Measurements from ENCODE around the gene RAB6B. TPM values are rescaled to one million over a fixed set of nuclear protein-coding genes. Genes with fewer than 3 reads are reported as not detected.

The RAB6B gene
- total RNA-seq, 1 experiment from 2014 or later, result 18.0 TPM

- TF ChIP-seq ATF2 (CRISPR knock-in tag; IDR thresholded peaks at IDR 0.05; ENCODE audit: borderline replicate concordance, low read depth), result no peak
Observed at GRCh38 chr3:133835418-133835743, 60.3 kb downstream of the RAB6B start (continued).

- TF ChIP-seq MYBL2 (CRISPR knock-in tag; IDR thresholded peaks at IDR 0.05), result no peak
- TF ChIP-seq GRHL2 (CRISPR knock-in tag; IDR thresholded peaks at IDR 0.05; ENCODE audit: insufficient replicate concordance, severe bottlenecking), result no peak
- TF ChIP-seq SP1 (CRISPR knock-in tag; conservative IDR thresholded peaks at IDR 0.05), result no peak
- TF ChIP-seq ZNF416 (CRISPR knock-in tag; IDR thresholded peaks at IDR 0.05), result no peak
- no peak for TF ChIP-seq KAT7 (CRISPR knock-in tag; IDR thresholded peaks at IDR 0.05; ENCODE audit: borderline replicate concordance)
- TF ChIP-seq SOX15 (CRISPR knock-in tag; IDR thresholded peaks at IDR 0.05), result no peak
- TF ChIP-seq E2F5 (CRISPR knock-in tag; IDR thresholded peaks at IDR 0.05), result no peak
- TF ChIP-seq E2F1 (CRISPR knock-in tag; IDR thresholded peaks at IDR 0.05), result no peak
- no peak for TF ChIP-seq ZNF263 (CRISPR knock-in tag; IDR thresholded peaks at IDR 0.05; ENCODE audit: low read depth)
- no peak for TF ChIP-seq HMGXB4 (CRISPR knock-in tag; IDR thresholded peaks at IDR 0.05)
- TF ChIP-seq CDX4 (CRISPR knock-in tag; IDR thresholded peaks at IDR 0.05; ENCODE audit: borderline replicate concordance), result no peak
- H3K36me3 Mint-ChIP-seq, result no peaks in the 10 kb centered on the region
- no peak for ATAC-seq
- CTCF ChIA-PET, result interaction anchor here (0.6 kb wide), 1 partner anchor 31 kb away, joined by 9 read pairs; no protein-coding TSS in a partner anchor
- H3K4me1 Mint-ChIP-seq, result no peaks in the 10 kb centered on the region
- no peak for DNase-seq (ENCODE audit: low spot score)
- H3K4me3 Mint-ChIP-seq, result no peak overlapping the region
- POLR2A ChIA-PET, result no interaction called here
- H3K9me3 Mint-ChIP-seq, result no peaks in the 10 kb centered on the region
- no peak overlapping the region for H3K27ac Mint-ChIP-seq
- H3K27me3 Mint-ChIP-seq (ENCODE audit: low read depth), result no peaks in the 10 kb centered on the region
Observed at GRCh38 chr3:133834621-133835417, 60.9 kb downstream of the RAB6B start.

GRCh38 chr3:133833880-133834620 lies 61.6 kb downstream of the RAB6B start:
- DNase-seq (ENCODE audit: low spot score), result no peak
- Mint-ChIP-seq H3K4me3 (no peak overlapping the region), H3K4me1 (no peaks in the 10 kb centered on the region), H3K27ac (no peak overlapping the region), H3K27me3 (ENCODE audit: low read depth) (no peaks in the 10 kb centered on the region), H3K36me3 (no peaks in the 10 kb centered on the region), H3K9me3 (no peaks in the 10 kb centered on the region)
- POLR2A ChIA-PET, result no interaction called here
- peak; percentile 14; the same call in 1 of the 2 replicates for ATAC-seq
- CTCF ChIA-PET, result interaction anchor here (0.6 to 1.3 kb wide), 2 partner anchors 21 to 30 kb away, joined by 5 to 9 read pairs; no protein-coding TSS in a partner anchor
- TF ChIP-seq ZNF532 (CRISPR knock-in tag; IDR thresholded peaks at IDR 0.05; ENCODE audit: borderline replicate concordance), result no peak
- TF ChIP-seq JAZF1 (CRISPR knock-in tag; IDR thresholded peaks at IDR 0.05), result no peak
- no peak for TF ChIP-seq NFE2L1 (CRISPR knock-in tag; IDR thresholded peaks at IDR 0.05)
- no peak for TF ChIP-seq ZNF512 (CRISPR knock-in tag; IDR thresholded peaks at IDR 0.05; ENCODE audit: borderline replicate concordance)
- TF ChIP-seq ZNF263 (CRISPR knock-in tag; IDR thresholded peaks at IDR 0.05; ENCODE audit: low read depth), result no peak
- no peak for TF ChIP-seq HMGXB4 (CRISPR knock-in tag; IDR thresholded peaks at IDR 0.05)
